ENCODE measurements around the gene DGKQ. TPM values are rescaled to one million over a fixed set of nuclear protein-coding genes. Genes with fewer than 3 reads are reported as not detected.

The DGKQ gene
- total and polyA plus RNA-seq, 2 of the 8 experiments (the other 6 are each of a cell fraction or from before 2014, with no cell fraction given) = 7.3 to 9.7 TPM

DNA sequence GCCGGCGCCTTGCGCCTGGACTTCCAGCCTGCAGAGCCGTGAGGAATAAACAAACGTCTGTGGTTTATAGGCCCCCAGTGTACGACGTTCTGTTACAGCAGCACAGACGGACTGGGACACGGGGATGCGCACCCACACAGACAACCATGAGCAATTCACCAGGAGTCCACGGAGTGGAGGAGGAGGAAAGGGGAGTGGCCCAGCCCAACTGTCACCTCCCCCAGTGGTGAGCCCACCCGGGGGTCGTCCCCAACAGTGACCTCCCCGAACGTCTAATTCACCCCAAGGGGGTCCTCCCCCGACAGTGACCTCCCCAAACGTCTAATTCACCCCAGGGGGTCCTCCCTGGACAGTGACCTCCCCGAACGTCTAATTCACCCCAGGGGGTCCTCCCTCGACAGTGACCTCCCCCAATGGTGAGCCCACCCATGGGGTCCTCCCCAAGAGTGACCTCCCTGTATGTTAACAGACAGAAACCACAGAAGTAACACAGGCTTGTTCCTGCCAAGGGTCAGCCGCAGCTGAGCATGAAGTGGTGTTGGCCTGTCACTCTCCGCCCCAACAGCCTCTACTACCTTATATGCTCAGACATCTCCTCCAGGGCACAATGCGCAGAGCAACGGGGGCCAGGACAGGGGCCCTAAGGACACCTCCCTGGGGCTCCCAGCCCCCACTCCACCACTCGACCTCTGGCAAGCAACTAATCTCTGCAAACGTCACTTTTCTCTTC lies 47.4 kb downstream of the DGKQ start:
- DNase-seq (ENCODE audit: low read depth in 1 of 2, low spot score in 2 of 2) (no peak), FAIRE-seq (no peak)
- Histone ChIP-seq H2BK12ac (ENCODE audit: low read depth, low read length) (no peak overlapping the region), H2BK5ac (ENCODE audit: low read depth, low read length) (no peak overlapping the region), H2BK15ac (ENCODE audit: low read length) (no peak overlapping the region), H4K91ac (replicated peaks; ENCODE audit: insufficient read length, low read length) (no peak overlapping the region), H3K18ac (ENCODE audit: extremely low read depth, low read length) (no peak overlapping the region), H2BK120ac (replicated peaks; ENCODE audit: low read depth, low read length) (no peak overlapping the region), H2AFZ (ENCODE audit: low read length) (no peak overlapping the region), H4K8ac (ENCODE audit: extremely low read depth, insufficient read depth, low read length) (no peak overlapping the region), H3K23me2 (ENCODE audit: low read depth, low read length) (no peaks in the 10 kb centered on the region), H3K56ac (replicated peaks; ENCODE audit: insufficient read length, low read depth, low read length) (no peak overlapping the region), H3K4ac (replicated peaks; ENCODE audit: insufficient read length, low read depth, low read length) (no peak overlapping the region), H4K20me1 (replicated peaks in 1 of 2; ENCODE audit: control insufficient read depth in 1 of 2, insufficient read depth in 2 of 2, low read length in 2 of 2) (peaks cover 14 to 20% of the 10 kb centered on the region in 2 experiments), H3K79me1 (ENCODE audit: low read depth, low read length) (peaks cover 20% of the 10 kb centered on the region), H3K9me3 (ENCODE audit: insufficient read depth in 2 of 2, low read depth in 1 of 2, low read length in 1 of 2) (no peaks in the 10 kb centered on the region), H3K4me1 (replicated peaks in 1 of 4; ENCODE audit: control insufficient read depth in 3 of 4, insufficient read depth in 4 of 4, low read length in 3 of 4) (peaks cover 0 to 1% (median under 1%) of the 10 kb centered on the region in 4 experiments; a peak in 4 of 7 replicates), H3K36me3 (ENCODE audit: control insufficient read depth in 2 of 4, insufficient read depth in 4 of 4, low read length in 3 of 4) (no peaks in the 10 kb centered on the region), H3K4me3 (ENCODE audit: extremely low read depth in 1 of 4, insufficient read depth in 2 of 4, low read depth in 3 of 4, low read length in 4 of 4) (no peak overlapping the region), H3K9ac (replicated peaks in 1 of 4; ENCODE audit: extremely low read depth in 1 of 4, low read depth in 3 of 4, low read length in 3 of 4) (no peak overlapping the region), H2AK5ac (ENCODE audit: low read depth, low read length) (no peak overlapping the region), H2BK20ac (ENCODE audit: low read length) (no peak overlapping the region), H3K23ac (ENCODE audit: insufficient read length) (no peak overlapping the region), H3K79me2 (ENCODE audit: control insufficient read depth in 1 of 2, insufficient read depth in 2 of 2, low read length in 2 of 2) (peaks cover 18 to 78% of the 10 kb centered on the region in 2 experiments), H3K27me3 (replicated peaks in 1 of 4; ENCODE audit: control insufficient read depth in 3 of 4, extremely low read depth in 1 of 4, insufficient read depth in 3 of 4, low read length in 3 of 4) (no peaks in the 10 kb centered on the region), H3K4me2 (ENCODE audit: insufficient read depth in 1 of 2, low read depth in 2 of 2, low read length in 2 of 2) (no peak overlapping the region), H4K5ac (ENCODE audit: insufficient read length, low read depth, low read length) (no peak overlapping the region), H3K14ac (ENCODE audit: insufficient read length) (no peak overlapping the region), H3K27ac (ENCODE audit: low read depth, low read length) (no peak overlapping the region)
- 83% methylated on average over 24 of the region's 26 CpGs; no CpG with 5 or more reads in 1 of the 2 experiments for WGBS, 2 experiments (ENCODE audit: extremely low coverage in 1 of 2, insufficient coverage in 1 of 2, insufficient read length in 1 of 2, insufficient replicate concordance in 2 of 2, low coverage in 1 of 2, low lambda C conversion rate in 2 of 2, missing lambda C conversion rate in 1 of 2)
- ChIA-PET CTCF (ENCODE audit: partially characterized antibody) (interaction anchor here (0.9 to 1.6 kb wide), 13 partner anchors 8 to 132 kb away, joined by 3 to 7 read pairs (median 4); no protein-coding TSS in a partner anchor), POLR2A (ENCODE audit: partially characterized antibody) (interaction anchor here (0.9 kb wide), 1 partner anchor 15 kb away, joined by 3 read pairs; no protein-coding TSS in a partner anchor)
- TF ChIP-seq POU5F1 (IDR thresholded peaks at IDR 0.05; ENCODE audit: low read depth, low read length) (no peak), TEAD4 (IDR thresholded peaks at IDR 0.05; ENCODE audit: low read depth, low read length) (no peak), SAP30 (IDR thresholded peaks at IDR 0.05; ENCODE audit: insufficient read depth, insufficient replicate concordance, low read length) (no peak), CBX8 (IDR thresholded peaks at IDR 0.05; ENCODE audit: borderline replicate concordance, low read depth, low read length) (no peak), CREB1 (IDR thresholded peaks at IDR 0.05) (no peak), SUZ12 (IDR thresholded peaks at IDR 0.05; ENCODE audit: low read length) (no peak), PHF8 (conservative IDR thresholded peaks at IDR 0.05; ENCODE audit: low read depth, low read length) (no peak), SP1 (IDR thresholded peaks at IDR 0.05; ENCODE audit: low read depth, low read length) (no peak), BCL11A (IDR thresholded peaks at IDR 0.05; ENCODE audit: low read depth in 2 of 2, low read length in 2 of 2) (no peak)
- TF ChIP-seq, protein P1, sequence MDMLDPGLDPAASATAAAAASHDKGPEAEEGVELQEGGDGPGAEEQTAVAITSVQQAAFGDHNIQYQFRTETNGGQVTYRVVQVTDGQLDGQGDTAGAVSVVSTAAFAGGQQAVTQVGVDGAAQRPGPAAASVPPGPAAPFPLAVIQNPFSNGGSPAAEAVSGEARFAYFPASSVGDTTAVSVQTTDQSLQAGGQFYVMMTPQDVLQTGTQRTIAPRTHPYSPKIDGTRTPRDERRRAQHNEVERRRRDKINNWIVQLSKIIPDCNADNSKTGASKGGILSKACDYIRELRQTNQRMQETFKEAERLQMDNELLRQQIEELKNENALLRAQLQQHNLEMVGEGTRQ (IDR thresholded peaks at IDR 0.05; ENCODE audit: low read length) = no peak

Measured in H1 (cell line).